SK-N-MC (cell line): Measurements from ENCODE around the gene TAGAP.

Experiments used
- DNase-seq: peaks from one replicate; pipeline ENCODE4 v3.0.0-alpha.2; 2011; ENCODE audit warnings: low read depth, low spot score
- H3K27ac ChIP-seq: fragments of 200-600 bp; sonication (generic); 2 replicates; pipeline ENCODE4 v1.5.1; 2016; ENCODE audit warnings: mixed run types
- H3K36me3 ChIP-seq: fragments of 200-600 bp; sonication (generic); 2 replicates; pipeline ENCODE4 v1.6.1; 2017; ENCODE audit warnings: antibody characterized with exemption, low read length, mixed read lengths; ENCODE audit not compliant: insufficient read depth
- H3K4me3 ChIP-seq: fragments of 200-600 bp; sonication (generic); 2 replicates; pipeline ENCODE4 v1.5.1; 2016
- H3K9ac ChIP-seq: fragments of 200-600 bp; sonication (generic); 2 replicates; pipeline ENCODE4 v1.8.0; 2017; ENCODE audit warnings: mixed run types, mixed read lengths; ENCODE audit not compliant: insufficient read length
- H3K9me3 ChIP-seq: fragments of 200-600 bp; sonication (generic); 2 replicates; pipeline ENCODE4 v1.6.1; 2017; ENCODE audit warnings: low read depth, mild to moderate bottlenecking, antibody characterized with exemption, low read length, moderate library complexity, mixed read lengths
- EZH2 ChIP-seq: fragments of 200-600 bp; sonication (generic); IDR thresholded peaks from one replicate; pipeline ENCODE4 v1.6.1; 2017; ENCODE audit warnings: antibody characterized with exemption
- FOXP2 ChIP-seq: optimal IDR thresholded peaks from 2 replicates; pipeline ENCODE3; 2011; ENCODE audit warnings: mild to moderate bottlenecking, moderate library complexity; ENCODE audit not compliant: insufficient read depth; ENCODE audit errors: extremely low read length, control extremely low read depth
- POLR2AphosphoS5 ChIP-seq: IDR thresholded peaks from 2 replicates; pipeline ENCODE4 v1.6.1; 2012; ENCODE audit warnings: mild to moderate bottlenecking, low read depth, low read length, borderline replicate concordance

Gene TAGAP

DNA sequence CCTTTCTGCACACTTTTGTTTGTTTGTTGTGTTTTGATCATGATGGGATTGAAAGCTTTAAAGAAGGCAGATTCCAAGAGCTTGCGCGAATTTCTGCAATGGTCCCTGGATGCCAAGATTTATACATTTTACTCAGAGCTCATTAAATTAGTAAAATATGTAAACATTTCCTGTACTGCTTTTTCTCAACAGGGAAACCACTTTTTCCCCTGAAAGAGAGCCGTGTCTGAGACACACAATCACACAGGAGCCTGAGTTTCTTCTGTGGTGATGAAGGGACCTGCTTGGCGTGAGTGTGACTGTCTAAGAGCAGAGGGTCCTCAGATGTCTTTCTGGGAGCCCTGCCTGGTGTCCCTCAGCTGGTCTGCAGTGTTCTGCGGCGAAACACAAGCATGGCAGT, 12.1 kb upstream of the TAGAP start:
- no peak overlapping the region for H3K27ac ChIP-seq
- no peak for DNase-seq
- H3K4me3 ChIP-seq = 0 out of 2 replicates have a peak overlapping the region, but pooled peaks have one; percentile 11
- H3K9ac ChIP-seq = no peak overlapping the region
- no peaks in the 10 kb centered on the region for H3K36me3 ChIP-seq
- TF ChIP-seq POLR2AphosphoS5 (no peak), FOXP2 (no peak)
- H3K9me3 ChIP-seq = no peaks in the 10 kb centered on the region

DNA sequence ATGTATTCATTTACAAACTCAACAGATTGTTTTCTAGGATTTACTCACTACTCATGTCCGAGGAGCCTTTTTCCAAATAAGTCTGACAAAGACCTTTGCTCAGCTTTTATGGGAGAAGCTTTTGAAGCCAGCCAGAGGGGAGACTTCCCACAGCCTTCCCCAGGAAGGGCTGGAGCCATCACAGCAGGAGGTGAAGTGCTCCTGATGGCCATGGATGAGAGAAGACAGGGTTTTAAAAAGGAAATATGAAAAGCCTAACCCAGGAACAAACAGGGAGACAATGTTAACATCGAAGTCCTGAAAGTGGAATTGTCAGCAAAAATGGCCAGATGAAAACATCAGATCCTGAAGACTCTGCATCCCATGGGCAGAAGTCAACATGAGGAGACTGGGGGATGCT, 11.6 kb upstream of the TAGAP start:
- Histone ChIP-seq H3K9me3 (no peaks in the 10 kb centered on the region), H3K4me3 (peak overlapping the region; percentile 11; the same call in 1 of the 2 replicates), H3K36me3 (no peaks in the 10 kb centered on the region), H3K9ac (no peak overlapping the region), H3K27ac (no peak overlapping the region)
- TF ChIP-seq FOXP2 (no peak), EZH2 (no peak), POLR2AphosphoS5 (no peak)
- DNase-seq = no peak

DNA sequence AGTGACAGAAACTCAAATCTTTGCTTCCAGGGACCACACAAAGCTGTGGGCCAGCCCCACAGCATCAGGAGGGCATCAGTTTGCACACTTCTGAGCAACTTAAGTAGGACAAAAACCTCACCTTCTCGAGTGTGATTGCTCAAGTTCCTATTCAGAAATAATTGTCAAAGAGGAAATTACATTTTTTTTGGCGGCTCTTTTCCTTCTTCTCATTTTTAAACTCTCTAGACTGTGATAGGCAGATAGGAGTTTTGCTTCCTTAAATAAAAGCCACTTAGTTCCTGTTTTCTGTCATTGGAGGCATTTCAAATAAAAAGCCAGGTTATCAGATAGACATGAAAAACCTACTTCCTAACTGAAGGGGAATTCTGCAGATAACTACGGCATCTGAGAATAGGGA, 11.2 kb upstream of the TAGAP start:
- Histone ChIP-seq H3K9me3 (no peaks in the 10 kb centered on the region), H3K4me3 (no peak overlapping the region), H3K9ac (no peak overlapping the region), H3K27ac (no peak overlapping the region), H3K36me3 (no peaks in the 10 kb centered on the region)
- DNase-seq = no peak
- no peak for TF ChIP-seq EZH2
- no peak for TF ChIP-seq POLR2AphosphoS5
- TF ChIP-seq FOXP2 = no peak

DNA sequence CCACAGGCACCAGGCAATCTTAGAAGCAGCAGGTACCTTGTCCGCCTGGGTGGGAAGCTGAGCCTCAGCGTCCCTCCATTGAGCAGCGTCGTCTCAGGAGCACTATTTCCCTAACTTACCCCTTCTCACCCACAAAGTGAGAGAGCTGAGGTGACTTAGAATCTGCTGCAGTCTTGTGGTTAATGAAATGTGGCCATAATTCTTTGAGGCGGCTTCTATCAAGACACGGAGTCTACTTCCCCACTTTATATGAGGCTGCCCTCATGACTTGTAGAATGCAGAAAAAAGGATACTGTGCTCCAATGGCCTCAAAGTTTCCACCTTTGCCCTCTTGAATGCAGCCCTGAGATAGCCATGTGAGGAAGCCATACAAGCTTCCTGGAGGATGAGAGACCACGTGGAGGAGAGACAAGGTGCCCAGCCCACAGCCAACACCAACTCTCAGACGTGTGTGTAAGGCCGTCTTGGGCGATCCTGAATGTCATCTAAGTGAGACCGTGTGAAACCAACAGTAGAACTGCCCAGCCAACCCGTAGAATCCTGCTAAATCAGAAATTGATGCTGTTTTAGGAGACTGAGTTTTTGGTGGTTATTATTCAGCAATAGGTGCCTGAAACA, 9.1 kb upstream of the TAGAP start:
- Histone ChIP-seq H3K36me3 (no peaks in the 10 kb centered on the region), H3K9me3 (no peaks in the 10 kb centered on the region), H3K9ac (no peak overlapping the region), H3K27ac (no peak overlapping the region), H3K4me3 (no peak overlapping the region)
- no peak for DNase-seq
- TF ChIP-seq FOXP2 = no peak
- TF ChIP-seq EZH2 = no peak
- TF ChIP-seq POLR2AphosphoS5 = no peak

DNA sequence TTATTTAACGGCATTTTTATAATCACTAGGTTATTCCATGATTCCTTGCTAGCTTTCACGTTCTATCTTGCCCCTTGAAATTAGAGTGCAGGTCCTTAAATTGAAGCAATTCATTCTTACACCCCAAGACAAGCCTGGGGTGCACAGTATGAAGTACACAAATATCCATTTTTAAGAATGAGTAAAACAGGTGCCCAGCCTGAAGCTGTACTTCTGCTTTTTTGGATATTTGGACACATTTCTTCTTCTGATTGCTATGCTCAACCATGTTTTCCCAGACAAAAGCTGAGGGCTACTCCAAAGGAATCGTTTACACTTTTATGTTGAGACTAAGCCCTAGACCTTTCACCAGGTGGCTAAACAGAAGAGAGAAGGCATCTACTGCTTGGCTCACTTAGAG, 7.9 kb upstream of the TAGAP start:
- Histone ChIP-seq H3K9me3 (no peaks in the 10 kb centered on the region), H3K36me3 (no peaks in the 10 kb centered on the region), H3K4me3 (no peak overlapping the region), H3K9ac (no peak overlapping the region), H3K27ac (no peak overlapping the region)
- no peak for DNase-seq
- TF ChIP-seq FOXP2 (no peak), POLR2AphosphoS5 (no peak), EZH2 (no peak)

DNA sequence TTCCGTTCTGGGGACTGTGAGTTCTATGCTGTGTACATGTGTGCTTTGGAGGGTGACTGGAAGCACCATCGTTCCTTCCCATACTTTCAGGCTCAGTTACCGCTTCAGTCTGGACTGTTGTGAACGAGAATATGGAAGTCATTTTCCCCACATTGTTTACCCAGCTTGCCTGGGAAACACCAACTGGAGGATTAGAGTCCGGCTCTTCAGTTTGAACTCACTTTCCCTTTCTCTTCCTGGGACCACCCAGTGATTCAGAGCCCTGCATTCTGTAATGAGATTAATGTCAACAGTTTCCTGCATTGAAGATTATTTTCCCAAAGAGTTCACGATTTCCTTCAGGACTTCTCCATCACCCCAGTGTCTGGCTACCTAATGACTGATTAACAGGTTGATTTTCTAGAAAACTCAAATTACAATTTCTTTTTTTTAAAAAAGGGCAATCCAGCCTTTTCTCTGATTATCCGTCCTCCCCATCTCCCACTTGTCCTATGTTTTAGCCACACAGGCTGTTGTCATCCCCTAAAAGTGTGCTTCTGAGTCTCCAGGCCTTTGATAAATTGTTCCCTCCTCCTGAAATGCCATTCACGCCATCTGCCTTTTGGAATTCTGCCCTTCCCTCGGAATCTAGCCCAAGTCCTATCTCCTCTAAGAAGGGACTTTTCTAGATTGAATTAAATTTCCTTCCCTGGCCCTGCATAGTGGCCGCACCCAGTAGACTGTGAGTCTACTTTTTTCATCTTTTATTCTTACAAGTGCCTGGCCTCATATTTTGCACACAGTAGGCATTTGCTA, 3.3 kb upstream of the TAGAP start:
- DNase-seq = no peak
- H3K36me3 ChIP-seq = no peaks in the 10 kb centered on the region
- TF ChIP-seq POLR2AphosphoS5 (no peak), FOXP2 (no peak)
- no peaks in the 10 kb centered on the region for H3K9me3 ChIP-seq
- no peak overlapping the region for H3K4me3 ChIP-seq
- no peak overlapping the region for H3K9ac ChIP-seq
- no peak overlapping the region for H3K27ac ChIP-seq

DNA sequence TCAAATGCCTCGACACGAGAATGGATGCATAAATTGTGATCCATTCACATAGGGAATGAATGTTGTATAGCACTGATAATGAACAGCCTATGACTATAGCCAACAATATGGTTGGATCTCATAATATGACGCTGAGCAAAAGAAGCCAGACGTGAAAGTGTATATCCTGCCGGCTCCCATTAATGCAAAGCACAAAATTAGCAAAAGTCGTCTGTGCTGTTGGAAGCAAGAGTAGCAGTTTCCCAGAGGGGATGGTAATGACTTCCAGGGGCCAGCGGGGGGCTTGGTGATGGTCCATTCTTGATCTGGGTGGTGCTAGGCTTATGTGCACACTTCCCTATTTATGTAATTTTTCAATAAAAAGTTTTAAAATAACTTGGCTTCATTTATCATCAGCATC, 1.0 kb upstream of the TAGAP start:
- H3K27ac ChIP-seq = no peak overlapping the region
- H3K9me3 ChIP-seq = no peaks in the 10 kb centered on the region
- no peak overlapping the region for H3K4me3 ChIP-seq
- H3K9ac ChIP-seq = no peak overlapping the region
- H3K36me3 ChIP-seq = 0 out of 2 replicates have a peak, but pooled peaks cover 4% of the 10 kb centered on the region
- no peak for DNase-seq
- no peak for TF ChIP-seq POLR2AphosphoS5
- no peak for TF ChIP-seq FOXP2
- no peak for TF ChIP-seq EZH2

DNA sequence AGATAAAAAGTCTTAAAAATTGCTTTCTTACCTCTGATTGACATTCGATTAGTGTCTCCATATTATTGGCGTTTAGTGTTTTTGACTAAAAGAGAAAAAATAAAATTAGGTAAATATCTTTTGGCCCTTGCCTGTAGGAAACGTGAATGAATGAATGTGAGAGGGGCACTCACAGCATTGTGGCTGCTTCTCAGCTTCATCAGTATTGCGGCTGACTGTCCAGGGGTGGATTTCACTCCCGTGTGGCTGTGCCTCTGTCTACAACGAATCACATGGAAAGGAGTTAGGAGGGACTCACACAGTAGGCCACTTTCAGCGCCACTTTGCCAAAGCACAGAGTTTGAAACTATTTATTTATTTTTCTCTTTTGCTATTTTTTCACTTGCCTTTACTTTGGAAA, 844 bp downstream of the TAGAP start:
- Histone ChIP-seq H3K36me3 (0 out of 2 replicates have a peak, but pooled peaks cover 4% of the 10 kb centered on the region), H3K9me3 (no peaks in the 10 kb centered on the region), H3K9ac (peak overlapping the region; percentile 39), H3K4me3 (peak overlapping the region; percentile 70), H3K27ac (peak overlapping the region; percentile 50)
- TF ChIP-seq POLR2AphosphoS5 (no peak), EZH2 (no peak), FOXP2 (no peak)
- DNase-seq = no peak
